Measurements from ENCODE around the gene PRKCA.

PRKCA gene

GRCh38 chr17:66687570-66688284 is 385.3 kb downstream of the PRKCA start:
- H3K4me3 ChIP-seq (replicated peaks; ENCODE audit: low read depth, low read length) = no peak overlapping the region
- DNase-seq (ENCODE audit: low read depth) = no peak
- TF ChIP-seq, protein P1, sequence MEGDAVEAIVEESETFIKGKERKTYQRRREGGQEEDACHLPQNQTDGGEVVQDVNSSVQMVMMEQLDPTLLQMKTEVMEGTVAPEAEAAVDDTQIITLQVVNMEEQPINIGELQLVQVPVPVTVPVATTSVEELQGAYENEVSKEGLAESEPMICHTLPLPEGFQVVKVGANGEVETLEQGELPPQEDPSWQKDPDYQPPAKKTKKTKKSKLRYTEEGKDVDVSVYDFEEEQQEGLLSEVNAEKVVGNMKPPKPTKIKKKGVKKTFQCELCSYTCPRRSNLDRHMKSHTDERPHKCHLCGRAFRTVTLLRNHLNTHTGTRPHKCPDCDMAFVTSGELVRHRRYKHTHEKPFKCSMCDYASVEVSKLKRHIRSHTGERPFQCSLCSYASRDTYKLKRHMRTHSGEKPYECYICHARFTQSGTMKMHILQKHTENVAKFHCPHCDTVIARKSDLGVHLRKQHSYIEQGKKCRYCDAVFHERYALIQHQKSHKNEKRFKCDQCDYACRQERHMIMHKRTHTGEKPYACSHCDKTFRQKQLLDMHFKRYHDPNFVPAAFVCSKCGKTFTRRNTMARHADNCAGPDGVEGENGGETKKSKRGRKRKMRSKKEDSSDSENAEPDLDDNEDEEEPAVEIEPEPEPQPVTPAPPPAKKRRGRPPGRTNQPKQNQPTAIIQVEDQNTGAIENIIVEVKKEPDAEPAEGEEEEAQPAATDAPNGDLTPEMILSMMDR (IDR thresholded peaks at IDR 0.05; ENCODE audit: low read length, missing control alignments) = no peak

DNA sequence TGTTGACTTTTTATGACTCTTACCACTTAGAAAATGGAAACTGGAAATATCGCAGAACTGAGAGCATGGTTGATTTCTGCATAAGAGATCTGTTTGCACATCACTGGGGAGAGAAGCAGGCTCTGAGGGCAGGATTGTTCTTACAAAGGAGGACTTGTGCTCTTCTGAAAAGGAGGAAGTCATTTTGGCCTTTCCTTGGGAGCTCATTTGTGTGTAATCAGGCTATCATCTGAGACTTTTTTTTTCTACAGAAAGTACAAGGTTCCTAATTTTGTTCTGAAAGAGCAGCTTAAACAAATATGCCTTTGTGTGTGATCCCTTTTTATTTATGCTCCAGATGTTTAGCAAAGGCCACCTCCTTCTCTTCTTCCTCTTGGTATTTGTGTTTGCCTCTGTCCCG is 386.8 kb downstream of the PRKCA start:
- no peak overlapping the region for H3K4me3 ChIP-seq (replicated peaks; ENCODE audit: low read depth, low read length)
- TF ChIP-seq, protein P1 (IDR thresholded peaks at IDR 0.05; ENCODE audit: low read length, missing control alignments) = no peak
- no peak for DNase-seq (ENCODE audit: low read depth)

- TF ChIP-seq, protein P1 (IDR thresholded peaks at IDR 0.05; ENCODE audit: low read length, missing control alignments) = no peak
- no peak for DNase-seq (ENCODE audit: low read depth)
- H3K4me3 ChIP-seq (replicated peaks; ENCODE audit: low read depth, low read length) = no peak overlapping the region
Measured at GRCh38 chr17:66690166-66690565, 387.8 kb downstream of the PRKCA start.

DNA sequence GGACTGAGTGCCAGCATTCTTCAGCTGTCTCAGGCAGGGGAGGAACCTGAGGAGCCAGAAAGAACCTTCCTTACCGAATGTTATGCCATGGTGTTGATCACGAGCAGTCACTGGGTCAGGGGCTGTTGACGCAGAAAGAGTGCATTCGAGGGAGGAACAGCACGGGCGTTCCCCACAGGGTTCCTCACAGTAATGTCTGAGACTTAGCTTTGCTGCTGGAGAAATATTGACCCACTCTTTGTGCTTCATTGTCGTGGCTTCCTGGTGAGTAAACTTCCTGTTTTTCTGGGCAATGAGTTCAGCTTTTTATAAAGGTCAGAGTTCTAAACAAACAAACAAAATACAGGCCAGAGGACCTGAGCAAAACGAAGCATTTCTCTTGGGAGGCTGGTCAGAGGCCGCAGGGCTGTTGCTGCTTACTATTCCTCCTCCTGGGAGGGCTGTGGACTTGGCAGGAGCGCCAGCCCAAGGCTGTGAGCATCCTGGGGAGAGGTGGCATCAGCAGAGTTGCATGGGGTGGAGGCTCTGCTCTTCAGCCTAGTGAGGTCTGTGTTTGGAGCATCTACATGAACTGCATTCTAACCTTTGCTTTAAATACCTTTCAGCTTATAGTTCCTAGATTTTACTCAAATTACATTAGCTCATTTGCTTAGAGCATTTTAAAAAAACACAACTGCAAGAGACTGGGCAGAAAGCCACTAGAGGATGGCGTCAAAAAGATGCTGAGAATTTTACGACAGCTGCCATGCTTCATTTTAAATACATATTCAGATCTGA is 389.4 kb downstream of the PRKCA start:
- DNase-seq (ENCODE audit: low read depth) = peak; percentile 91
- TF ChIP-seq, protein P1 (IDR thresholded peaks at IDR 0.05; ENCODE audit: low read length, missing control alignments) = no peak
- H3K4me3 ChIP-seq (replicated peaks; ENCODE audit: low read depth, low read length) = no peak overlapping the region

DNA sequence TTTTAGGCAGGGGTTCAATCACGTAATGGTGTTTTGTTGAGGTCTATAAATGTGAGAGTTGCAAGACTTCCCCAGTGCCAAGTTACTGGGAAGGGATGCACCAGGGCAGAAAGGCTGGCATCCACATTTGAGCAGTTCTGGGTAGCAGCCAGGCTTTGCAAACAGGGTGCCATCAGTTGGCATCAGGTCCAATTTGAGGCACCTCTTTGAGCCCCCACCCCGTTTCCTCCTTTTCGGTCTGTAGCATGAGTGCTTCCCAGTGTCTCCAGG is 389.9 kb downstream of the PRKCA start:
- TF ChIP-seq, protein P1 (IDR thresholded peaks at IDR 0.05; ENCODE audit: low read length, missing control alignments) = no peak
- no peak overlapping the region for H3K4me3 ChIP-seq (replicated peaks; ENCODE audit: low read depth, low read length)
- no peak for DNase-seq (ENCODE audit: low read depth)

- H3K4me3 ChIP-seq (replicated peaks; ENCODE audit: low read depth, low read length) = no peak overlapping the region
- no peak for DNase-seq (ENCODE audit: low read depth)
- TF ChIP-seq, protein P1 (IDR thresholded peaks at IDR 0.05; ENCODE audit: low read length, missing control alignments) = no peak
Measured at GRCh38 chr17:66695098-66695497, 392.7 kb downstream of the PRKCA start.
